Activated T-cell treated with anti-CD3 and anti-CD28 coated beads for 48 hours (primary cell): ENCODE measurements around the gene SCMH1.
"Not testable (repeated sequence)": the region's sequence is repeated elsewhere in the genome, so short reads cannot be mapped to it uniquely, and the experiment has no call there.

Experiments
- DNase-seq: peaks from one replicate; pipeline ENCODE4 v3.0.0-alpha.2; 2020; ENCODE audit warnings: low read depth

SCMH1 gene

DNA sequence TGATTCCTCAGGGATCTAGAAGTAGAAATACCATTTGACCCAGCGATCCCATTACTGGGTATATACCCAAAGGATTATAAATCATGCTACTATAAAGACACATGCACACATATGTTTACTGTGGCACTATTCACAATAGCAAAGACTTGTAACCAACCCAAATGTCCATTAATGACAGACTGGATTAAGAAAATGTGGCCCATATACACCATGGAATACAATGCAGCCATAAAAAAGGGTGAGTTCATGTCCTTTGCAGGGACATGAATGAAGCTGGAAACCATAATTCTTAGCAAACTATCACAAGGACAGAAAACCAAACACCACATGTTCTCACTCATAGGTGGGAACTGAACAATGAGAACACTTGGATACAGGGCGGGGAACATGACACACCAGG, 30.5 kb downstream of the SCMH1 start:
- not testable (repeated sequence) for DNase-seq

DNA sequence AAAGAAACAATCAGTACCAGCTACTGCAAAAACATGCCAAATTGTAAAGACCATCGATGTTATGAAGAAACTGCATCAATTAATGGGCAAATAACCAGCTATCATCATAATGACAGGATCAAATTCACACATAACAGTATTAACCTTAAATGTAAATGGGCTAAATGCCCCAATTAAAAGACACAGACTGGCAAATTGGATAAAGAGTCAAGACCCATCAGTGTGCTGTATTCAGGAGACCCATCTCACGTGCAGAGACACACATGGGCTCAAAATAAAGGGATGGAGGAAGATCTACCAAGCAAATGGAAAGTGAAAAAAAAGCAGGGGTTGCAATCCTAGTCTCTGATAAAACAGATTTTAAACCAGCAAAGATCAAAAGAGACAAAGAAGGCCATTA, 35.1 kb downstream of the SCMH1 start:
- DNase-seq = not testable (repeated sequence)

DNA sequence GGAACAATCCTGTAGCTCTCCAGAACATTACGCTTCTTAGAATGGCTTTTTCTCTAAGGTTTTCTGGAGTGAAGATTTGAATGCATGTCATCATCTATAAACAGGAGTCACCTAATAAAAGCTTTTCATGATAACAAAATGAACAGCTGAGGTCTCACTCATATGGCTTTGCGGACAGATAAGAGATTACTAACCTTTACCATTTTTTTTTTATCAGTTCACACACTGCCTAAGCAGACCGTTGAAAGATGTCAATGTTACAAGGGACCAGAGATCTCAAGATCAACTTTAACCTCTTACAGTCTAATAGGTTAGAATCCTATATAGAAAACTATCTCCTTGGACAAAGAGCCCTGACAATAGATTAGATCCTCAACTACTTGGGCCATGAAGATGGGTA, 41.4 kb downstream of the SCMH1 start:
- no peak for DNase-seq

DNA sequence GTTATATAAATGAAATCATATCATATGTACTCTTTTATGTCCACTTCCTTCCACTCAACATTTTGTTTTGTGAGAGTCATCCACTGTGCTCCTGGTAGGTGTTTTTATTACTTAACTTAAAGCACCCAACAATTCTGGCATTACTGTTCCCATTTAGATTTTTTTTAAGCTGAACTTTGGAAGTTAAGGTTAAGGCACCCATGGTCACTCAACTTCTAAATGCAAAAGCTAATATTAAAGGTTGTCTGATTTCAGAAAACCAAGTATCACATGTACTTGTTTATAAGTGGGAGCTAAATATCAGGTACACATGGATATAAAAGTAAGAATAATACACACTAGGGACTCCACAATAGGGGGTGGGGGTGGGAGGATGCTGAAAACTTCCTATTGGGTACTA, 42.7 kb downstream of the SCMH1 start:
- DNase-seq = no peak

DNA sequence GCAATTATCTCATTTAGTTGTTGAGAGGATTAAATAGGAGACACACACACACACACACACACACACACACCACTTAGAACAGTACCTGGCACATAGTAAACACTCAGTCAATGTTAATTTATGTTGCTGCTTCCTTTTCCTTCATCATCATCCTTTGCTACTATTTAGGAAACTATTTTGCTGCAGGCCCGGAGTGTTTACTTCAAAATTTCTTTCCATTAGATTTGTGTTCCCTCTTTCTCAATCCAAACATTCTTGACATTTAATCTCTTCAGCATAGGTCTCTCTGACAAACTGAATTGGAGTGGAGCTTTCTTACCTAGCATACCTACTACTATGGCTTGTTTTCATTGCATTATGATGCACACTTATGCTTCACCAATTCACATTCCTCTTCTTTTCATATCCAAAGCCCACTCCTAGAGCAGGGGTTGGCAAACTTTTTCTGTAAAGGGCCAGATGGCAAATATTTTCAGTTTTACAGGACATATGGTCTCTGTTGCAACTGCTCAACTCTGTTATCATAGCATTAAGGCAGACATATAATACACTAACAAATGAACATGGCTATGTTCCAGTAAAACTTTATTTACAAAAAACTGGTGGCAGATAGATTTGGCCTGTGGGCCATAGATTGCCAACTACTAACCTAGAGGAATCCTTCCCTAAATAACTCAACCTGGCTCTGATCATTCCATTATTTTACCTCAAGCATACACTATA, 49.5 kb downstream of the SCMH1 start:
- DNase-seq = no peak

DNA sequence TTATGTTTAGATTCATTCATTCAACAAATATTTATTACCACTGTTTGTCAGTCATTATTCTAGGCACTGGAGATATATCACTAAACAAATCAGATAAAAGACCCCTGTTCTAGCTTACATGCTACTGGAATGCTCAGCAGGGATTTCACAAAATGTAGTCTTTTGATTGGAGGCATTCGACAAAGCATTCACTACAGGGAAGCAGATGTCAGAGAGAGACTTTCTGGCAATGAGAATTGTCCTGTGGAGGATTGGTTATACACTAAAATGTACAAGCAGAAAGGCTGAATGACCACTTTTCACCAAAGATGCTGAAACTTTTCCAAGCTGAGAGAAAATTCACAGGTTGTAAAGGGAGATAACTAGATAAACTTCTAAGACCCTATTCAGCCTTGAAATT, 57.7 kb downstream of the SCMH1 start:
- DNase-seq = no peak

DNA sequence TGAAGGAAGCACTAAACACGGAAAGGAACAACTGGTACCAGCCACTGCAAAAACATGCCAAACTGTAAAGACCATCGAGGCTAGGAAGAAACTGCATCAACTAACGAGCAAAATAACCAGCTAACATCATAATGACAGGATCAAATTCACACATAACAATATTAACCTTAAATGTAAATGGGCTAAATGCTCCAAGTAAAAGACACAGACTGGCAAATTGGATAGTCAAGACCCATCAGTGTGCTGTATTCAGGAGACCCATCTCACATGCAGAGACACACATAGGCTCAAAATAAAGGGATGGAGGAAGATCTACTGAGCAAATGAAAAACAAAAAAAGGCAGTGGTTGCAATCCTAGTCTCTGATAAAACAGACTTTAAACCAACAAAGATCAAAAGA, 63.9 kb downstream of the SCMH1 start:
- not testable (repeated sequence) for DNase-seq

DNA sequence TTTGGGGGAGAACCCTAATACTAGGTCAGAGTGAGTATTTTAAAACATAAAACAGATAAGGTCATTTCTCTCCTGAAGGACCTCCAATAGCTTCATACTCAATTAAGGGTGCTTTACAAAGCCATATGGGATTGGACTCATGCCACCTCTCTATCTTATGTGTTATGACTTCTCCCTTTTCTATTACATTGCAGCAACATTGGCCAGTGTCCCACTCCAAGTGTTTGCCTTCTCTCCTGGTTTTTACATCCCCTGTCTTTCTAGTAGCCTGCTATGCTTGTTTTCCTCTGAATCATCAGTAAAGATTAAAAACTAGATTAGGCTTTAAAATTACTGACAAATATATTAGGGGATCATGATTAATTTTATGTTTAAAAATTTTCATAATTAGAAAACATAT, 66.6 kb downstream of the SCMH1 start:
- no peak for DNase-seq

DNA sequence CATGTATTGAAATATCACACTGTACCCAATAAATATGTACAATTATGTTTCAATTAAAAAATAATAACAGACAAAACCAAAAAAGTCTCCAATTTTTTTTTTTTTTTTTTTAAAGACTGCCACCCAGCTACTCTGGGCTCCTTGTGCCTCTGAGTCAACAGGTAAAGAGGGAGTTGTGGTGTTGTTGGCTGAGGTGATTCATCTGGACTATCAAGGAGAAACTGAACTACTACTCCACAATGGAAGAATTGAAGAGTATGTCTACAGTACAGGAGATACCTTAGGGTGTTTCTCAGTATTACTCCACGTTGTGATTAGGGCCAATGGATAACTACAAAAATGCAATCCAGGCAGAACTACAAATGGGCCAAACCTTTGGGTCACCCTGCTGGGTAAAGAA, 67.9 kb downstream of the SCMH1 start:
- DNase-seq = no peak

DNA sequence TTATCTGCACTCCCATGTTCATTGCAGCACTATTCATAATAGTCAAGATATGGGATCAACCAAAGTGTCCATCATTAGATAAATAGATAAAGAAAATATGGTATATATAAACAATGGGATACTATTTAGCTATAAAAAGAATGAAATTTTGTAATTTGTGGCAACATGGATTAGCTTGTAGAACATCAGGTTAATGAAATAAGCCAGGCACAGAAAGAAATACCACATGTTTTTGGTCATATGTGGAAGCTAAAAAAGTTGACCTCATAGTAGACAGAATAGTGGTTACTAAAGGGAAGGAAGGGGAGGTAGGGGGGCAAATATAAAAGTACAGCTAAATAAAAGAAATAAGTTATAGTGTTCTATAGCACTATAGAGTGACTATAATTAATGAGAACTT, 68.5 kb downstream of the SCMH1 start:
- DNase-seq = no peak

DNA sequence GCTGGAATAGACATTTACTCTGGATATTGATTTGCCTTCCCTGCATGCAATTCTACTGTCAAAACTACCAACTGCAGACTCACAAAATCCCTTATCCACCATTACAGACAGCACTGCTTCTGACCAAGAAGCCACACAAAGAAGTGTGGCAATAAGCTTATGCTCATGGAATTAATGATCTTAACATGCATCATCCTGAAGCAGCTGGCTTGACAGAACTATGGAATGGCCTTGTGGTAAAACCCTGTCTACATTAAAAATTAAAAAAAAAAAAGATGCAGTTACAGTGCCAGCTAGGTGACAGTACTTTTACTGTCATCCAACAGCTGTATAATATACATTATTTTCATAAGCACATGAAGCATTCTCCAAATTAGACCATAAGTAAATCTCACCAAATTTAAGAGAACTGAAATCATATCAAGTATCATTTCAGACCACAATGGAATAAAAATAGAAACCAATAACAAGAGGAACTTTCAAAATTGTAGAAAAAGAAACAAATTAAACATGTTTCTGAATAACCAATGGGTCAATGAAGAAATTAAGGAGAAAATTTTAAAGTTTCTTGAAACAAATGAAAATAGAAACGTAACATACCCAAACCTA, 70.7 kb downstream of the SCMH1 start:
- DNase-seq = no peak

DNA sequence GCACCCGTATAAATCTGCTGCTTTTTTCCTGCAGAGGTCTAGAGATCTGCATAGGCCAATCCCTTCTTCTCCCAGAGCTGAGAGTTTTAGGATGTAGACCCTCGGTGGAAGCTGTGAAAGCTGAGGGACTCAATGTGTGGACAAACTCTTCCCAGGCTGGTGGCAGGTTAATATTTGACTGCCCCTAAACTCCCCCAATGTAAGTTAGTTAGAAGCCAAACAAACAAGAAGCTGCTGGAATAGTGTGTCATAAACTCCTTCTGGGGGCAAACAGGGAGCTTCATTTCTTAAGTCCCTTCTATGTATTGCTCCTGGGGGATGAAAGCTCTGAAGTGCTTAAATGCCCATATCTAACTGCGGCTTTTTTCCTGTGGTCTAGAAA, 72.3 kb downstream of the SCMH1 start:
- no peak for DNase-seq

DNA sequence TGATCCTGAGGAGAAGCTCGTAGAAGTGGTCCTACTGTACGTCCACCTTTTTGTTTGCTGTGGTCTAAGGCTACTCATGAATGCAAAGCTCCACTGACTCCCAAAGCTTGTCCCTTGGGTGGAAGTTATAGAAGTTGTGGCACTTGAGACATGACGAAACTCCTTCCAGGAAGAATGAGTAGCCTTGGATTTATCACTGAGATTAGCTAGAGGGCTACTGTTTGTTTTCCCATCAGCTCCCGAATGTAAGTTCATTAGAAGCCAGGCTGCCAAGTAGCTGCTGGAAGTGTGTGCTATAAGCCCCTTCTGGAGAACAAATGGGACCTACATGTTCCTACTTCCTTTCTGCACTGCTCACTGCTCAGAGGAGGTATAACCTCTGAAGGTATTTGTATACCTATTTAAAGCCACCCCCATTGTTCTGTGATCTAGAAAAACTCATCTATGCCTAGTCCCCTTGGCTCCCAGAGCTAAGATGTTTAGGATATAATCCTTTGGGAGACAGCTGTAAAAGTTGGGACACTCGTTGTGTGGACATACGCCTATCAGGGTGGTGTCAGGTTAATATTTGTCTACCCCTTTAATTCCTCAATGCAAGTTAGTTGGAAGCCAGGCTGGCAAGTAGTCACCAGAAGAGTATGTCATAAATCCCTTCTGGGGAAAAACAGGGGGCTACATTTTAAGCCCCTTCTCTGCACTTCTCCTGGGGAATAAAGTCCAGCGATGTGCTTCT, 72.9 kb downstream of the SCMH1 start:
- DNase-seq = no peak

DNA sequence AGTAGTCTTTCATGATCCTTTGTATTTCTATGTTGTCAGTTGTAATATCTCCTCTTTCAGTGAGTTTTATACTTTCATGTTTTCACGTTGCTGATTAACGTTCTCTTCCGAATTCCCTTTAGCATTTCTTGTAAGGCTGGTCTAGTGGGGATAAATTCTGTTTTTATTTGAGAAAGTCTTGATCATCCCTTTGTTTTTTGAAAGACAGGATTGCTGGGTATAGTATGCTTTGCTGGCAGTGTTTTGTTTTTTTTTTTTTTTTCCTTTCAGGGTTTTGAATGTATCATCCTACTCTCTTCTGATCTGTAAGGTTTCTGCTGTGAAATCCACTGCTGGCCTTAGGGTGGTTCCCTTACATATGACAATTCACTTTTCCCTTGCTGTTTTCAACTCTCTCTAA, 74.4 kb downstream of the SCMH1 start:
- no peak for DNase-seq

DNA sequence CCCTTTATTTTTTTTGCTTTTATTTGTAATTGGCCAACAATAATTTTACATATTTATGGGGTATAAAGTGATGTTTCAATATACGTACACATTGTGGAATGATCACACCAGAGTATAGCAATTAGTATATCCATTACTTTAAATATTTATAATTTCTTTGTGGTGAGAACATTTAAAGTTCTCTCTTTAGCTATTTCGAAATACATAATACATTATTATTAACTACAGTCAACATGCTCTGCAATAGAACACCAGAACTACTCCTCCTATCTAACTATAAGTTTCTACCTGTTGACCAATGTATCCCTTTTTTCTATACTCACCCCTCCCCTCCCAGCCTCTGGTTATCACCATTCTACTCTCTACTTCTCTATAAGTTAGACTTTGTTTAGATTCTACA, 77.4 kb downstream of the SCMH1 start:
- DNase-seq = no peak

DNA sequence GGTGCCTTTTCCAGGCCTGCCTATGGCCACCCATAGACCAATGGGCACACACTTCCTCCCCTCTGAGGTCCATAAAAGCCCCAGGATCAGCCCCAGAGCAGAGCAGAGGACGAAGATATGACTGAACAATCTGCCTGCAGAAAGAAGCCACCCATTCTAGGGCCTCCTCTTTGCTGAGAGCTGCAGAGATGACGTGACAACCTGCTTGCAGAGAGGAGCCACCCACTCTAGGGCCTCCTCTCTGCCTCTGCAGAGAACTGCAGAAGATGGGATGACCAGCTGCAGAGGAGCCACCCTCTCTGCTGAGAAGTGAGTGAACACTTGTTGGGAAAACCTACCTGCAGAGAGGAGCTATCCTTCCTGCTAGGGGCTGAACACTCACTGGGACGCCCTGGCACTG, 79.7 kb downstream of the SCMH1 start:
- DNase-seq = no peak

DNA sequence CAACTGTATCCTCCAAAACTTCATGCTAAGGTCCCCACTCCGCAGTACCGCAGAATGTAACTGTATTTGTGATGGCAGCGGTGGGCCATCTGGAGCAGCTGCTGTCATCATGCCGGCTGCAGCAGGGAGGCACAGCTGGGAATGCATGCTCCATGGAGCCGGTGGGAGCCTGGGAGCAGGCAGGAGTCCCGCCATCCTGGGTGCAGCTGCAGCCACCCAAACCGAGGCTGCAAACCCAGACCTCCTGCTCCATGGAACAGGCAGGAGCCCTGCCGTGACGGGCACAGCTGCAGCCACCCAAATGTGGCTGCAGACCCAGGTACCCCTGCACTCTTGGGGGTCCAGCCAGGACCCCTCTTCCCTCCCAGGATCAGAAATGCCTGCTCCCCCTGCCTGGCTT, 80.3 kb downstream of the SCMH1 start:
- DNase-seq = no peak

DNA sequence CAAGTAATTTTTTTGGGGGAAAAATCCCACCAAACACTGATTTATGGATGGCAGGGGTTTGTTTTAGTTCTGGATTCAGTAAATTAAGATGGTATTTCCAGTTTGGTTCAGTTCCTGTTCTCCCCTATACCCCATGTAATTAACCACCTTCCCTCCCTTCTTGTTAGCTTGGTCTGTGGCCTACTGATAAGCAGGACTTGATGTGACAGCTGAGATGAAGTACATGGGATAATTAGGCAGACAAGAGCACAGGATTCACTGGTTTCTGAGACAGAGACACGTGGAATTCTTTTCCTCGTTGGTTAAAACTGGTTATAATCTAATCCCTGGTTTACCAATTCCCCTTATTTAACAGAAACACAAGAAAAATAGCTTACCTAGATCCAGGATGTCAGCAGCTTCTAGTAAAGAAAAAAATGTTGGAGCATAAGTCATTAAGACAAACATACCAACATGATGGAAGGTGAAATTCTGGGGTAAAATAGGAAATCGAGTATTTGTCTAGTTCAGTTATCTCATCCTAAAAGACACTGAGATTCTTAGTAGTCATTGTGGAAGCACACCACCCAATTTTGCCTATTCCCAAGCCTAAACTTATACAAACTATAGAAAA, 81.5 kb downstream of the SCMH1 start:
- DNase-seq = no peak

DNA sequence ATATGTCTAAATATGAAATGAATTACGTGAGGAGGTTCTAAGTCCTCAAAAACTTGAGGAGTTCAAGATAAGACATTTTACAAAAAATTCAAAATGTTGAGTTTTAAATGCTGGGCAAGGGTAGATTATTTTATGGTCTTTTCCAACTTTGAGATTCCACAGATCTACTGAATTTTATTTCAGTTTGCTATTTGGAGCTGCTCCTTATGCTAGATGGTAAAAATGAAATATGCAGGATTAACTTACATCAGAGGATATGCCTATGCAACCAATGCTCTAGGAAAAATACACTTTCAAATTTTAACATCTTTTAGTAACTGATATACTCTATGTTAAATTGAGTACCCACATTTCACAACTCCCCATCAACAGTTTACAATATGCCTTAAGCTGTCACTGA, 83.1 kb downstream of the SCMH1 start:
- no peak for DNase-seq

DNA sequence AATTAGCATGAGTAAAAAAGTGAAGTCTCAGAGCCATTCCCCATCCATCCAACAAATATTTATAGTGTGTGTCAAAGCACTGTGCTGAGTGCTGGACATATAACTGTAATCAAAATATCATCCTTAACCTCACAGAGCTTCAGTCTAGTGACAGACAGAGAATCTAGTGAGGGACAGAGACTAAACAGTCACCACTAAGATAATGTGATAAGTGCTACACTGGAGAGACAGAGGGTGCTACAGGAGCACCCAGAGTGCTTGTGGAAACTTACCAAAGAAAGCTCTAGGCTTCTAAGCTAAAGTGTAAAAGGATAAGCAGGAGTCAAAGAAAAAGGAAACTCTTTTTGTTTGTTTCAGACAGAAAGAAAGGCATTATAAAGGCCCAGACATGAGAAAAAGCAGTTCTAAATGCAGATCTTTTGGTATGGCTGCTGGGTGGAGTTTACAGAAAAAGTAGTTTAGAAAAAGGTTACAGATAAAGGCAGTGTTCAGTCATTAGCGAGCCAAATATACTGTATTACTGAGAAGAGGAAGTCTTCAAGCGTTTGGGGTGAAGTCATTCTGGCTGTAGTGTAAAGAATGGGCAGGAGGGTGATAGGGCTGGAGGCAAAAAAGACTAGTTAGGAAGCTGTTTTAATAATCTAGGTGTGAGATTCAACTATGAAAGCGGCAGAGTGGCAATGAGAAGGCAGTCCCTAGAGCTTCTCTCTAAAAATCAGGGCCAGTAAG, 83.8 kb downstream of the SCMH1 start:
- DNase-seq = no peak

DNA sequence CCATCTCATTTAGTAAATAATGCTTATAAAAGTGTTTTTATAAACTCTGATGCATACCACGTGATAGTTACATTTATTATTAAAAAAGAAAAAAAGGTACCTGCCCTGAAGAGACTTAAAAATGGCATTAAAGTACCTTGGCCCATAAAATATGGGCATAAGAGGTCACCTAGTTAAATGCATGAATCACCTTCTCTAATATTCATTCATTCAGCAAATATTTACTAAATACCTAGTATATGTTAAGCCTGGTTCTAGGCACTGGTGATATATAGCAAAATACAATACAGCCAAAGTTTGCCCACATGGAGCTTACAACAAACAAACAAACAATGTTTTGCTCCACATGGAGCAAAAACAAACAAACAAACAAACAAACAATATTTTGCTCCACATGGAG, 87.0 kb downstream of the SCMH1 start:
- no peak for DNase-seq

DNA sequence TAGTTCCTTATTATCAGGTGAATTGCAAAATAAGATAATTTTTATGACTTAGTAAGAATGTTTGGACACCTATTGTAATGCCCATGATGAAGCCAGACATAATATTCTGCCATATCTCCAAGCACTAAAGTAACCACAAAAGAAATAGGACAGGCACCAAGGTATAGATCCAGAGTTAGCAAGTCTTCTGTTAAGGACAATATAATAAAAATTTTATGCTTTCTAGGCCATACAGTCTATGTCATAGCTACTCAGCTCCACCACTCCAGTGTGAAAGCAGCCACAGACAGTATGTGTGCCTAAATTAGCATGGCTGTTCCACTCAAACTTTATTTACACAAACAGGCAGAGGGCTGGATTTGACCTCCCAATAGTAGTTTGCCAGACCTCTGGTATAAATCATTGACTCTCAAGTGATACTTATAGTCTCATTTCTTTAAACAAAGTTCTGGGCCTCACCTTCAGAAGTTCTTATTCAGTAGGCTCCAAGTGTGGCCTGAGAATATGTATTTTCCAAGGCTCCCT, 88.3 kb downstream of the SCMH1 start:
- no peak for DNase-seq
